Smooth muscle cell of the brain vasculature (primary cell): ENCODE results near the gene ALKBH6.
"Not testable (repeated sequence)": the region's sequence is repeated elsewhere in the genome, so short reads cannot be mapped to it uniquely, and the experiment has no call there.

Source experiments
- DNase-seq: peaks from one replicate; pipeline ENCODE4 v3.0.0-alpha.2; 2012; ENCODE audit warnings: low read depth, low spot score

The ALKBH6 gene

DNA sequence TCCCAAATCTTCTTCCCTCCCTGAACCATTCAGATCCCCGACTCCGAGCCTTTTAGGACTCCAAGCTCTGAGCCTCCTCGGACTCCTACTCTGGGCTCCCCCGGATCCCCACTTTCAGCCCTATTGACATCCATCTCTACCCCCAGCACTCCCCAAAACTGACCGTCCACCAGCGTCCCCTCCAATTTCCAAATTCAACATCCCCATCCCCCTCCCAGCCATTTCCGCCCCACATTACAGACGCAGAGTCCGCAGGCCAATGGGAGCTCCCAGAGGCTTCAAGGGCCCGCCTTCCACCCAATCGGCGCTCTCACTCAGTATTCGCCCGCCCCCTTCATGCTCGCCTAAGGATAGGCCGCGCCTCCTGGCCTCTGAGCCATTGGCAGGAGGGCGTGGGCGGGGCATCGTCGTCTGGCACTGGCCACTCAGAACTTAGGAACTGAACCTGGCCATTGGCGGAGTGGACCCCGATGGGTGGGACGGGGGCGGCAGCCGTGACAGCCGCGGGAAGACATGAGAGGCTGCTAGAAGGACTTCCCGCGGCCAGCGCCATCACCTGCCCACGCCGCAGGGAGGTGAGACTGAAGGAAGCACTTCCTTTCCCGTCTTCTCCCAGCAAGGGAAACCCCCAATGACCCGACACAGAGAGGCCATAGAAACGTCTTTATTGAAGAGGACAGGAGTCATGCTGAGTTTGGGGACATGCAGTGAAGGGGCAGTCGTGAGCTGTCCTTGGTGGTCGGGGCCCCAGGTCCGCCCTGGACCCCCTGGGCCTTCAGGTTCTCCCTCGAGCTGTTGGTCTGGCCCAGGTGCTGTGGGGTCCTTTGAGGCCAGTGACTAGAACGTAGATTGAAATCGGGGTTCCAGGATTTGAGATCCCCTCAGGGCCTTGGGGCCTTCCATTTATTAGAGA is at the start of gene ALKBH6:
Gene ALKBH6 (minus strand): TSS at position 202 of the 913 bp plus-strand sequence. CDS start 816 bp downstream, outside the sequence.
- DNase-seq = peak; percentile 97

DNA sequence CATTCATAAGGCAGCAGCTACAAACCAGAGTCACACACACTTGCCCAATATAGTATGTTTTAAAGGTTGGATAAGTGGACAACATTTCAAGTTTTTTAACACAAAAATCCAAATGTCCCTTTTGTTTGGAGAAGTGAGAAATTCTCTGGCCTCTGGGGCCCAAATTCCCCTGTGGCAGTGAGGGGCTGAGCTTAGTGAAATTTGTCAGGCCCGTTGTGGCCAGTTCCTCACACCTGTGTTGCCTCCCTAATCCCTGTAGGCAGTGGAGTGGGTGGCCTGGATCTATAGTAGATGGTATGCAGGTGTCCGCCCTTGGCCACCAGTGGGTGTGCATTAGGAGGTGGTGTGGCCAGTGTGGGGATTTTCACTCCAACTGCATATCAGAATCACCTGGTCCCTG is 47.4 kb upstream of the ALKBH6 start:
- DNase-seq = no peak

DNA sequence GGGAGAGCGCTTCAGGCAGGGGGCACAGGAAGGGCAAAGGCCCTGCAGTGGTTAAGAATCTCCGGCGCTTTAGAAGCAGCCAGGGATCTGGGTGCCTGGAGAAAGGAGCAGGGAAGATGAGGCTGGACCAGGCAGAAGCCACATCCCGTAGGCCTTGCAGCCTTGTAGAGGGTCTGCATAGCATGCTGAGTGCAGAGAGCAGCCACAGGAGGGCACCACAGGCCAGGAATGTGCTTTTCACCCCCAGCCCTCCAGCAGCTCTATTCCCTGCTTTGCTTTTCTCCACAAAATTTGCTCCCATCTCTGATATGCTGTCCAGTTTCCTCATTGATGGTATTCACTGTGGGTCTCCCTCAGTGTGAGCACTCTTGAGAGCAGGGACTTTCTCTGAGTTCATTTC is 46.4 kb upstream of the ALKBH6 start:
- no peak for DNase-seq

DNA sequence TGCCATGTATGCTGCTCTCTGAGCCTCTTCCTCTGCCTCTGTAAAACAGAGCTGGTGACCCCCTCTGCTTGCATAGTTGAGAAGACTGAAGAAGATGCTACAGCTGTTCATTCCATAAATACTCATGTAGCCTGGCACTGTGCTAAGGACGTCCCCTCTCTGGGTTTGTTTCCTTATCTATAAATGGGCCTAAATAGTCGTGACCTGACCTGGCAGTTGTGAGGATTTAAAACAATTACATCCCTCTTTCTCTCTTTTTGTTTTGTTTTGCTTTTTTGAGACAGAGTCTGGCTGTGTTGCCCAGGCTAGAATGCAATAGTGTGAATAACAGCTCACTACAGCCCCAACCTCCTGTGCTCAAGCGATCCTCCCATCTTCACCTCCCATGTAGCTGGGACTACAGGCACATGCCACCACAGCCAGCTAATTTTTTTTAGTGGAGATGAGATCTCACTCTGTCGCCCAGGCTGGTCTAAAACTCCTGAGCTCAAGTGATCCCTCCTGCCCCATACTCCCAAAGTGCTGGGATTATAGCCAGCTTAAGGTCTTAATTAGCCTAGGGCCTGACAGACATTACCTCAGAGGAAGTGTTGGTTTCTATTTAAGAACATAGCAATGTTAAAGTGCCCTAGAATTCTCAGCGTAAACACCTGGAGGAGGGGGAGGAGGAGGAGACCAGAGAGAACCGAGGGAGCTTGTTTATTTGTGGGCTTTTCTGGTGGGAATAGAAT is 45.3 kb upstream of the ALKBH6 start:
- no peak for DNase-seq

DNA sequence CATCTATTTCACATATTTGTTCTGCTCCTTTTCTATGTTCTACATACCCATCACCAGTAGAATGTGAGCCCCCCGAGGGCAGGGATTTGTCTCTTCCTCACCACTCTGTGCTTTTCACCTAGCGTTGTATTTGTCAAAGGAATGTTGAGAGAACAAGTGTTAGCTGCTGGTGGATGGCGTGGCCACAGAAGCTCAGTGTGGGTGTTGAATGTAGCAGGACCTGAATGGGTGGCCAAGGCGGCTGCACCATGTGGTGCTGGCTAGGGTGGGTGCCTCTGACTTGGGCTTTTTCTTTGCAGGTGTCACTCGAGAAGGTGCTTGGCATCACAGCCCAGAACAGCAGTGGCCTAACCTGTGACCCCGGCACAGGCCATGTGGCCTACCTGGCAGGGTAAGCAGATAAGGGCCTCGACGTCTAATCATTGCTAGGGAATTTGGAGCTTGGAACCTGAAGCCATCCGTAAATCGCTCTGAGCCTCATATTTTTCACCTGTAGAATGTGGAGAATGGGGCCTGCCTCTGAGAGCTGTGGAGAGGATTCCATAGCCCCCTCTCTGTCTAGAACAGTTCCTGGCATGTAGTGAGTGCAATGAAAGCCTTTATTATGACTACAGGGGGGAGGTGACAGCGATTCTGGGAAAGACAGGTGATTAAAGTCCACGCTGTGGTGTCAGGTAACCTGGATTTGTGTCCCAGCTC is 44.6 kb upstream of the ALKBH6 start:
- DNase-seq = no peak

DNA sequence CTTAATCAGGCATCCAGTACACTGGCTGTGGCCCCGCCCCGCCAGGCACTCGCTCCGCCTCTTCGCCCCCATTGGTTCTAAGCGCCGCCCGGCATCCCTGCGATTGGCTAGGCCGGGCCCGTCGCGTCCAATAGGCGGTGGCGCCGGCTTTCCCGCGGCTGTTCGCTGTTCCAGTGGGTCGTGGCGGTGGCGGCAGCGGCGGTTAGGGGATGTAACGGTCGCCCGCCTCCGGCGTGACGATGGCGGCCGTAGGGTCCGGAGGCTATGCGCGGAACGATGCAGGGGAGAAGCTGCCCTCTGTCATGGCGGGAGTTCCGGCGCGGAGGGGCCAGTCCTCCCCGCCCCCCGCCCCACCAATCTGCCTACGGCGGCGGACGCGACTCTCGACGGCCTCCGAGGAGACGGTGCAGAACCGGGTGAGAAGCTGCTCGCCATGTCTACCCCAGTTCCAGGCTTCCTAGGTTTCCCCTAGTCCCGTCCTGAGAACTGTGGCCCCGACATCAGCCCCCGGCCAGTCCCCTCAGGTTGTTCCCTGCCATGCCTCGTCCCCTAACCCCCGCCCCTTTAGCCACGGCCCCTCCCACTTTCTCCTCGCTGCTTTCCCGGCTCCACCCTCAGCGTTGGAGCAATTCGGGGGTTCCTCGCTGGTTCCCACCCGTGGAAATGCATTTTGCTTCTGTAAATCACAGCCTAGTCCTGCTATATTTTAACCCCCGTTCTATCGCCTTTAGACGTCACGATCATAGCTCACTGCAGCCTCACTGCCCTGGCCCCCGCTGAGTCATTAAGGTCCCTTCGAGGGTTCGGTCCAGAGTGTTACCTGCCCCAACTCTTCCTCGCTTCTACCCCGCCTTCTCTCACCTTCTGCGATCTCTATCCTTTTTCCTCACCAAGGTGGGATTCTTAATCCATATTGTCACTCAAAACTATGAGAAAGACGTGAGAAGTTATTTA is 41.0 kb upstream of the ALKBH6 start, which contains the start of gene WDR62:
Gene WDR62 (plus strand): TSS at position 165 of the 954 bp plus-strand sequence. CDS start 75 bp downstream, at position 240.
- DNase-seq = peak; percentile 80

DNA sequence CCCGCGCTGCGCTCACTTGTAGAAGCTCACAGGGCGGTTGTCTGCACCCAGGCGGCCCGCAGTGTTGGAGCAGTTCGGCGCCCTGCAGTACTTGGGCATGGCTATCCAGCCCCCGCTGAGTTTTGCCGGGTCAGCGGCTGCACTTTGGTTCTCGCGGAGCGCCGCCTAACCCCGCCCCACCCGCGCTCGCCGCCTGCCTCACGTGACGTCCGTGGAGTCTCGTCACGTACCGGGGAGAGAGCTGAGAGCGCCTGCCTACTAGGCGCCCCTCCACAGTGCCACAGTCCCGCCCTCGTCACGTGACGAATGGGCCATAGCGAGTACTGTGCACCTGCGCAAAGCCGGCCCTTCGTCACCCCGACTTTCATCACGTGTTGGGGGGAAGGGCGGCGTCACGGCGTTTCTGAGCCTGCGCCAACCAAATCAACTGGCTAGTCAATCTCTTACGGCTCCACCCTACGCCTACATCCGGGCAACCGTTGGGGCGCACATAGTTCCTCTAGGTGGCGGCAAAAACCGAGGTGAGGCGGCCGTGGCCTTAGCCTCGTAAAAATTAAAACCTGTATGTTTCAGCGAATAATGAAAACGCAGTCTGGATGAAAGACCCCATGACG is 40.2 kb upstream of the ALKBH6 start, which contains the start of gene THAP8:
Gene THAP8 (minus strand): TSS at position 167 of the 614 bp plus-strand sequence. CDS start 68 bp downstream, at position 99.
- DNase-seq = peak; percentile 100

DNA sequence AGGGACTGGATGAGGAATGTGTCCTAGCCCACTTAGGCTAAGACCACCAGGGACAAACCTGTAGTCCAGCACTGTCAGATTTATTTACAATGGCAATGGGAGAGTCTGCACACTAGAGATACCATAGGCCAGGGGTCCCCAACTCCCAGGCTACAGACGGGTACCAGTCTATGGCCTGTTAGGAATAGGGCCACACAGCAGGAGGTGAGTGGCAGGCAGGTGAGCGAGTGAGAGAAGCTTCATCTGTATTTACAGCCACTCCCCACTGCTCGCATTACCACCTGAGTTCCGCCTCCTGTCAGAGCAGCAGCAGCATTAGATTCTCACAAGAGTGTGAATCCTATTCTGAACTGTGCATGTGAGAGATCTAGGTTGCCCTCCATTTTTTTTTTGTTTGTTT is 37.6 kb upstream of the ALKBH6 start:
- DNase-seq = no peak

DNA sequence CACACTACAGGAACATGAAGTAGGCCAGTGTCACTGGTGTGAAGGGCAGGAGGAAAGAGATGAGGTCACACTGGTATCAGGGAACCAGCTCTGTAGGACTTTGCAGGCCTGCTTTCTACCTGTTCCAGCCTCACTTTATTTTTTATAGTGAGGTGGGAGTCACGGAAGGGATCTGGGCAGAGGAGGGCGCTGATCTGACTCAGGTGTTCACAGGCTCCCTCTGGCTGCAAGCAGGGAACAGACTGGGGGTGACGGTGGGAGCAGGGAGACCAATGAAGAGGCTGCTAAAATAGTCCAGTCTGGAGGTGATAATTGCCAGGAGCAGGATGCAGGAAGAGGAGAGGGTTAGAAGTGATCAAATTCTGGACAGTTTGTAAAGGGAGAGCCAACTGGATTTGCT is 37.2 kb upstream of the ALKBH6 start:
- no peak for DNase-seq

DNA sequence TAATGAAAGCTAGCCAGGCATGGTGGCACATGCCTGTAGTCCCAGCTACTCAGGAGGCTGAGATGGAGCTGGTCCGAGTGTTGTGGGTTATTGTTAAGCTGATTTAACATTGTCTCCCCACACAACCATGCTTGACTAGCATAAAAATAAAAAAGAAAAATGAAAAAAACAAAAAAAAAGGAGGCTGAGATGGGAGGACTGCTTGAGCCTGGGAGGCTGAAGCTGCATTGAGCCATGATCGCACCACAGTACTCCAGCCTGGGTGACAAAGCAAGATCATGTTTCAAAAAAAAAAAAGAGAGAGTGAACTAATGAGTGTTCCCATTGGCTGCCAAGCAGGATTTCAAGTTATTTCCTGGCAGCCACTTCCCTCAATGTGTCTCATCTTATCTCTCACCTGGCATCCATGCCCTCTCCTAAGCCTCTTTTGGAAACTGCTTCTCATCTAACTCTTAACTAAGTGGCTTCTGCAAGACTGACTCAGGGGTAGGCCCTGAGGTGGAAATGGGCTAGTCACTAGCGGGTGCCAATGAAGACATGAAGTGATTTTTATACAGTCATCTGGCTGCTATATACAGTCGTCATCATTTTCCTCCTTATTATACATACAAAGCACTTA is 35.2 kb upstream of the ALKBH6 start:
- DNase-seq = no peak

DNA sequence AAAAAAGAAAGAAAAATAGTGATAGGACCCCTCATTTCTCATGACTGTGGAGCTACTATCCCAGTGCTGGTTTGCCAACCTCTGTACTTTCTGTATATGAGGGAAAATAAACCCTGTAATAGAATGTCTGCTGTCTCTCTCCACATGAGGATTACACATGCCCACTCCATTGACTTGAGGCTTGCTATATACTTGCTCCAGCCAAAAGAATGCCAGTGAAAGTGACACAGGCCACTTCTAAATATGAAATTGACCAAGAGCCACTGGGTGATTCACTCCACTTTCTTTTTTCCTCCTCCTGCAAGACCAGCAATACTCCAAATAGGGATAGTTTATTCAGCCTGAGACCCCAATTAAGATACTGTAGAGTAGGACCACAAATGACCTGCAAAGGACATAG is 33.8 kb upstream of the ALKBH6 start:
- DNase-seq = no peak

DNA sequence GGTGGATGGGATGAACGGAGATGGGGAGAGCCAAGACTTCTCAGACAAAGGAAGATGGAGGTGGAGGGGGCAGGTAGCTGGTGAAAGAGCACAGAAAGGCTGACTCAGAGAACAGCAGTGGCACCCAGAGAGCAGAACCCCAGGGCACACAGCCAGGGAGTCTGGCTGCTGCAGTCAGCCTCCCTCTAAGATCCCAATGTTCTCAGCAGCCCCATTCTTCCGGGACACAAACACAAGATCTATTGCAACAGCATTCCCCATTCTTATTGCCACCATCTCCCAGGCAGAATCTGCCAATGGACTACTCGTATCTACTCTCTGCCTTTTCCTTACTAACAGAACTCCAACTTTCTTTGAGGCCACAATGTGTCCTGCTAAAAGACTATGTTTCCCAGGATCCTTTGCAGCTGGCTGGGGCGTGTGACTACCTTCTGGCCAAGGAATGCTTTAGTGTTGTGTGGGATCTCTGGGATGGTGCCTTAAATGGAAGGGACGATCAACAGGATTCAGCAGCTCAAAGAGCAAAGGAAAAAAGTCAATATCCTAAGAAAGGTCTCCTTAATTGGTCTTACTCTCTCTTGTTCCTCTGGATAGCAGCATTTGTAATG is 32.5 kb upstream of the ALKBH6 start:
- no peak for DNase-seq

DNA sequence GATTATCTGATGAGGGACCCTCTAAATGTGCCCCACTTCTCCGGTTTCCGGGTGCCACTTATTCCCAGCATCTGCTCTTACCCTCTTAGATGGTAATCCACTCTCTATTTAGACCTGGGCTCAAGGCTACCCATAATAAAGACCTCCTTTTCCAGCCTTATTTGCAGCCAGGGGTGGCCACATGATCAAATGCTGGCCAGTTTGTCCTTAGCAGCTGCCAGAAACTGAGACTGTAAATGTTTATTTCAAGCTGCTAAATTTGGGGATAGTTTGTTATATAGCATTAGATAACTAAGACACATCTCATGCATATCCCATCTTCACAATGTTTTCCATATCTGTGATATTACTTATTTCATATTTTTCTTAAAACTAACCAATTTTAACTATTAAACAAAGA is 29.9 kb upstream of the ALKBH6 start:
- no peak for DNase-seq

DNA sequence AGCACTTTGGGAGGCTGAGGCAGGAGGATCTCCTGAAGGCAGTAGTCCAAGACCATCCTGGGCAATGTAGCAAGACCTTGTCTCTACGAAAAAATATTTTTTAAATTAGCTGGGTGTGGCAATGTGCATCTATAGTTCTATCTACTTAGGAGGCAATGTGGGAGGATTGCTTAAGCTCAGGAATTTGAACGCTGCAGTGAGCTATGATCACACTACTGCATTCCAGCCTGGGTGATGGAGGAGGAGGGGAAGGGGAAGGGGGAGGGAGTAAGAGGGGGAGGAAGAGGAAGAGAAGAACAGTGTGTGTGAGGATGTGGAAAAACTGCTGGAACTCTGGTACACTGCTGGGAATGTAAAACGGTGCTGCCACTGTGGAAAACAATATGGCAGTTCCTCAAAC is 27.8 kb upstream of the ALKBH6 start:
- DNase-seq = no peak

DNA sequence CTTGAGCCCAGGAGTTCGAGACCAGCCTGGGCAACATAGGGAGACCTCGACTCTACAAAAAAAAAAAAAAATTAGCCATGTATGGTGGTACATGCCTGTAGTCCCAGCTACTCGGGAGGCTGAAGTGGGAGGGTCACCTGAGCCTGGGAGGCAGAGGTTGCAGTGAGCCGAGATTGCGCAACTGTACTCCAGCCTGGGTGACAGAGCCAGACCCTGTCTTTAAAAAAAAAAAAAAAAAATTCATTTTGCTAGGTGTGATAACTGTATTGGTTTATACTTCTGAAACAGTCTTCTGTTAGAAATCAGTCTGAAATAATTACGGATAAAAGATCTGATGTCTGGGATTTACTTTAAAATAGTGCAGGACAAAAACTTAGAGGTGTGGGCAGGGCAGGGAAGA is 27.1 kb upstream of the ALKBH6 start:
- not testable (repeated sequence) for DNase-seq

DNA sequence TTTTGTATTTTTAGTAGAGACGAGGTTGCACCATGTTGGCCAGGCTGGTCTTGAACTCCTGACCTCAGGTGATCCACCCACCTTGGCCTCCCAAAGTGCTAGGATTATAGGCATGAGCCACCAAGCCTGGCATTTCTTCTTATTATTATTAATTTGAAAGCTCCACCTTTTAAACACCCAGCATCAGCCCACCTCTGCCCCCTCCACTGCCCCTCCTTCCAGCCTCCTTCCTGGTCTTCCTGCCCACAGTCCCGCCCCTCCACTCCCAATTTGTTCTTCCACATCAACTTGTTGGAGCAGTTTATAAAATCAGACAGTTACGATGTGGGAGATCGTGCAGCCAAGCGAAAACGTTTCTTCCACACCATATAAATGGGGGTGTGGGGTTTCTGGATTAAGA is 26.5 kb upstream of the ALKBH6 start:
- no peak for DNase-seq

DNA sequence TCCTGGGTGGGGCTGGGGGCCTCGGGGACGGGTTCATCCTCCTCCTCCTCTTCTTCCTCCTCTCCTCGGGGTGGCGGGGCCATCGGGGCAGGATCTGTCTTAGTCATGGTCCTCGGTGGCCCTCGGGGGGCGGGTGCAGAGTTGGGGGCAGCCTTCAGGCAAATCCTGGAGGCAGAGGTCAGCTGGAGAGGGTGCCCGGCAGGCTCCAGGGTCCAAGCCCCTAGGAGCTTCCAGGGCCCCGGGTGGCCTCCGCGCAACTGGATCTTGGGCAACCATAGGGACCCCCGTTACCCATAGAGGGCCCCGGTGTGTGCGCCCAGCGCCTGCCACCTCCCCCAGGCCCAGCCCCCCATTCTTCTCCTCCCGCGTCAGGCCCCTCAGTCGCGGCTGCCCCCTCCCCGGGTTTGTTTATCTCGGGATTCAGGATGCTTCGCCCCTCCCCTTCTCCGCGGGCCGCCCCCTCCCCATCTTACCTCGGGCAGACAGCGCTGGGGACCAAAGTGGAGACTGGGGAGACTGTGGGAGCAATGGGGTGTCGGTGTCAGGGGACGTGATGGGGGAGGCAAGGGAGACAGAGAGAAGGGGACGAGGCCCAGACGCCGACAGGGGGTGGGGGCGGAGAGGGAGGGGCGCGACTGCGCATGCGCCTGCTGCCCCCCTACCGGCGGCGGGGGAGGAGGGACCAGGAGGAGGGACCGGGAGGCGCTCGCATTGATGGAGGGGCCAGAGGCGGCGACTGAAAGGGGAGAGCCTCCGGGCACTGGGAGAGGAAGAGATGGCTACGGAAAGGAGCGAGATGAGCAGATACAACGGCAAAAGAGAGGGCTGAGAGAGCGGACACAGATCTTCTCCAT is 18.5 kb upstream of the ALKBH6 start, which contains the start of gene CLIP3:
Gene CLIP3 (minus strand): TSS at position 623 of the 854 bp plus-strand sequence. CDS start 516 bp downstream, at position 107.
- no peak for DNase-seq

DNA sequence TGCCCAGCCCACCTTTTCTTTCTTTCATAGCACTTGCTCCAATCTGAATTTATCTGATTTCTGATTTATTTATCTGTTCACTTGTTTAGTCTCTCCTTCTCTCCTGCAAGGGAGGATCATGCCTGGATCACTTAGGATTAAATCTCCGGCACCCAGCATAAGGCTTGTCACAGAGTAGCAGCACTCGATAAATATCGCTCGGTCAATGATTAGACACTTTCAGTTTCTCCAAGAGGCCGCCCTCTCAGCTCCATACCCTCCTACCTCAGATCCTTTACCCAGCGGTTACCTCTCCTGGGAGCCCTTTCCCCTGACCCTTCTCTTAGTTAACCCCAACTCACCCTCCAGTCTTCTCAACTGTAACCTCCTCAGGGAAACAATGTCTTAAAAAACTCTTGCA is 17.3 kb upstream of the ALKBH6 start:
- DNase-seq = no peak
